Measurements from ENCODE around the gene AGFG2. TPM values are rescaled to one million over a fixed set of nuclear protein-coding genes. Genes with fewer than 3 reads are reported as not detected.
A peak's percentile ranks its signal among the peaks of the same experiment; 100 is the strongest.

Gene AGFG2
- total and polyA plus RNA-seq, 2 of the 13 experiments (the other 11 are each of a cell fraction or from before 2014, with no cell fraction given): 125 to 132 TPM

DNA sequence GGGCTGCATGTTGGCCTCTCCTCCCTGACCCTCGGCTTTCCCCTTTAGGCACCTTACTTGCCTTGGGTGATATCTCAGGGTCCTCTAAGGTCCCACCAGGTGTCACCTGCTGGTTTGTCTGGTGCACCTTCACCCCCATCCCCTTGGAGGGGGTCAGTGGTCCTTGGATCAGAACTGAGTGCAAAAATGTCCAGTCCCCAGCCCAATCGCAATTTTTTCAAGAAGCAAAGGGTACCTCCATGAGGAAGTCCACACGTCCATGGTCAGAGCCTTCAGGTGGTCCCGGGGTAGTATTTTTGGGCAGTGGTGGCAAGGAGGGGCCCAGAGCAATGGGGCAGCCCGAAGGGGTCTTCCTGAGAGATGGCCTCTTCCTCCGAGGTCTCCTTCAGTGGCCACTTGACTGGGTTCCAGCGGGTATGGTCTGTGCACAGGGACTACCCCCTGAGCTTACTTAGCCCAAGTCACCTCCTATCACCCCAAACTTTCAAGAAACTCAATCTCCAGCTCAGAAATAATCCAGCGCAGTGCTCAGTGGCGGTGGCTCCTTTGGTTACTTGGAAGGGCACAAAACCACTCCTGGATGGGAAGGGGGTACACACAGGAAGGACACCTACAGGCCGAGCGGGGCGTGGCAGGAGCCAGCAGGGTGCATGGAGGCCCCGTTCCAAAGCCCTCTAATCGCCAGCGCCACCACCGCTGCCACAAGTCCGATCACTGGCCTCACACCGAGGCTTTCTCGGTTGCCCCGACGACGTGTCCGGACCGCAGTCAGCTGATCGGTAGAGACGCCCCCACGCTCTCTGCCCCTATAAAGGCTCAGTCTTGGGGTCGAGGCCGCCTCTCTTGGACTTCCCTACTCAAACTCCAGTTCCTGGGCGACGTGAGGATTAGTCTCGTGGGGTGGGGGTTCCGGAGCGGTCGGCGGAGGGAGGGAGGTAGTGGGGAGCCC lies 30.2 kb downstream of the AGFG2 start (continued):
- TF ChIP-seq GTF3A (CRISPR knock-in tag; conservative IDR thresholded peaks at IDR 0.05) (no peak), SAP130 (CRISPR knock-in tag; IDR thresholded peaks at IDR 0.05; ENCODE audit: low read depth) (peak; percentile 90), ETS1 (CRISPR knock-in tag; IDR thresholded peaks at IDR 0.05) (0 out of 2 replicates have a peak, but pooled peaks have one; percentile 9), ZNF652 (CRISPR knock-in tag; IDR thresholded peaks at IDR 0.05; ENCODE audit: borderline replicate concordance, low read depth) (0 out of 2 replicates have a peak, but pooled peaks have one; percentile 19), ZNF292 (CRISPR knock-in tag; IDR thresholded peaks at IDR 0.05; ENCODE audit: borderline replicate concordance, low read depth) (0 out of 2 replicates have a peak, but pooled peaks have one; percentile 8), ZNF563 (CRISPR knock-in tag; IDR thresholded peaks at IDR 0.05) (no peak), ARHGAP35 (CRISPR knock-in tag; IDR thresholded peaks at IDR 0.05; ENCODE audit: borderline replicate concordance) (no peak; the same call in none of the 2 replicates), ZFP36 (IDR thresholded peaks at IDR 0.05; ENCODE audit: borderline replicate concordance, low read depth, low read length, partially characterized antibody) (no peak), ZNF646 (CRISPR knock-in tag; IDR thresholded peaks at IDR 0.05) (no peak), PAWR (CRISPR knock-in tag; IDR thresholded peaks at IDR 0.05; ENCODE audit: borderline replicate concordance) (no peak; the same call in 1 of the 2 replicates), SMAD3 (CRISPR knock-in tag; IDR thresholded peaks at IDR 0.05) (no peak; the same call in 1 of the 2 replicates), MAFK (conservative IDR thresholded peaks at IDR 0.05 in 1 of 2, IDR thresholded peaks at IDR 0.05 in 1 of 2; ENCODE audit: low read length in 2 of 2) (no peak), ATF3 (CRISPR knock-in tag; IDR thresholded peaks at IDR 0.05) (no peak), ZNF354B (CRISPR knock-in tag; IDR thresholded peaks at IDR 0.05) (peak; percentile 36), IRF2 (CRISPR knock-in tag; IDR thresholded peaks at IDR 0.05) (peak; percentile 78), FOXO4 (CRISPR knock-in tag; conservative IDR thresholded peaks at IDR 0.05) (0 out of 2 replicates have a peak, but pooled peaks have one; percentile 60), ZNF468 (CRISPR knock-in tag; IDR thresholded peaks at IDR 0.05) (0 out of 2 replicates have a peak, but pooled peaks have one; percentile 67), NR3C1 (CRISPR knock-in tag; IDR thresholded peaks at IDR 0.05) (no peak), ZNF230 (CRISPR knock-in tag; IDR thresholded peaks at IDR 0.05) (peak; percentile 67; the same call in 1 of the 2 replicates)
